ENCODE data around the gene MRPL36.
"Not testable (repeated sequence)": the region's sequence is repeated elsewhere in the genome, so short reads cannot be mapped to it uniquely, and the experiment has no call there.

Gene MRPL36

GRCh38 chr5:1800472-1801221, 1.0 kb upstream of the MRPL36 start:
- H3K4me3 ChIP-seq (ENCODE audit: low read length), result peak overlapping the region; percentile 97
- DNase-seq (ENCODE audit: low read depth, low spot score), result peak; percentile 44

GRCh38 chr5:1799110-1799601, 481 bp downstream of the MRPL36 start:
- DNase-seq (ENCODE audit: low read depth, low spot score), result no peak
- H3K4me3 ChIP-seq (ENCODE audit: low read length), result peak overlapping the region; percentile 97

- peak overlapping the region; percentile 97 for H3K4me3 ChIP-seq (ENCODE audit: low read length)
- not testable (repeated sequence) for DNase-seq (ENCODE audit: low read depth, low spot score)
Measured at GRCh38 chr5:1798589-1798988, 1.0 kb downstream of the MRPL36 start.

GRCh38 chr5:1797855-1798254, 1.8 kb downstream of the MRPL36 start:
- H3K4me3 ChIP-seq (ENCODE audit: low read length), result no peak overlapping the region
- DNase-seq (ENCODE audit: low read depth, low spot score), result no peak

- no peak for DNase-seq (ENCODE audit: low read depth, low spot score)
- no peak overlapping the region for H3K4me3 ChIP-seq (ENCODE audit: low read length)
Measured at GRCh38 chr5:1797103-1797800, 2.4 kb downstream of the MRPL36 start.

- DNase-seq (ENCODE audit: low read depth, low spot score), result no peak
Measured at GRCh38 chr5:1796371-1797102, 3.1 kb downstream of the MRPL36 start.

GRCh38 chr5:1795931-1796330, 3.7 kb downstream of the MRPL36 start:
- no peak for DNase-seq (ENCODE audit: low read depth, low spot score)
- no peak overlapping the region for H3K4me3 ChIP-seq (ENCODE audit: low read length)

More at GRCh38 chr5:1796371-1797102, 3.1 kb downstream of the MRPL36 start:
- no peak overlapping the region for H3K4me3 ChIP-seq (ENCODE audit: low read length)

- H3K4me3 ChIP-seq (ENCODE audit: low read length), result no peak overlapping the region
- DNase-seq (ENCODE audit: low read depth, low spot score), result no peak
Measured at GRCh38 chr5:1795506-1795905, 4.1 kb downstream of the MRPL36 start.

GRCh38 chr5:1794901-1795290, 4.7 kb downstream of the MRPL36 start:
- DNase-seq (ENCODE audit: low read depth, low spot score), result no peak
- H3K4me3 ChIP-seq (ENCODE audit: low read length), result no peak overlapping the region

GRCh38 chr5:1793966-1794900, 5.4 kb downstream of the MRPL36 start:
- H3K4me3 ChIP-seq (ENCODE audit: low read length), result no peak overlapping the region
- no peak for DNase-seq (ENCODE audit: low read depth, low spot score)

- no peak for DNase-seq (ENCODE audit: low read depth, low spot score)
- H3K4me3 ChIP-seq (ENCODE audit: low read length), result peak overlapping the region; percentile 45
Measured at GRCh38 chr5:1793301-1793740, 6.3 kb downstream of the MRPL36 start.

GRCh38 chr5:1792842-1793266, 6.8 kb downstream of the MRPL36 start:
- DNase-seq (ENCODE audit: low read depth, low spot score), result peak; percentile 98
- peak overlapping the region; percentile 45 for H3K4me3 ChIP-seq (ENCODE audit: low read length)

- DNase-seq (ENCODE audit: low read depth, low spot score), result no peak
- no peak overlapping the region for H3K4me3 ChIP-seq (ENCODE audit: low read length)
Measured at GRCh38 chr5:1791176-1791575, 8.5 kb downstream of the MRPL36 start.

- no peak overlapping the region for H3K4me3 ChIP-seq (ENCODE audit: low read length)
- DNase-seq (ENCODE audit: low read depth, low spot score), result no peak
Measured at GRCh38 chr5:1789834-1790471, 9.7 kb downstream of the MRPL36 start.

GRCh38 chr5:1789438-1789833, 10.2 kb downstream of the MRPL36 start:
- not testable (repeated sequence) for H3K4me3 ChIP-seq (ENCODE audit: low read length); DNase-seq (ENCODE audit: low read depth, low spot score)

- no peak overlapping the region for H3K4me3 ChIP-seq (ENCODE audit: low read length)
- no peak for DNase-seq (ENCODE audit: low read depth, low spot score)
Measured at GRCh38 chr5:1788828-1789227, 10.8 kb downstream of the MRPL36 start.

- no peak for DNase-seq (ENCODE audit: low read depth, low spot score)
- H3K4me3 ChIP-seq (ENCODE audit: low read length), result no peak overlapping the region
Measured at GRCh38 chr5:1788200-1788599, 11.4 kb downstream of the MRPL36 start.

- no peak for DNase-seq (ENCODE audit: low read depth, low spot score)
- no peak overlapping the region for H3K4me3 ChIP-seq (ENCODE audit: low read length)
Measured at GRCh38 chr5:1787472-1788047, 12.1 kb downstream of the MRPL36 start.

Data from Jurkat, Clone E6-1 (cell line).